Measurements from ENCODE around the gene METTL6. TPM values are rescaled to one million over a fixed set of nuclear protein-coding genes. Genes with fewer than 3 reads are reported as not detected.

METTL6 gene
- total and polyA plus RNA-seq, 2 donors (not counting 1 experiment from before 2014, with no cell fraction given) = 7.6 to 23.9 TPM

DNA sequence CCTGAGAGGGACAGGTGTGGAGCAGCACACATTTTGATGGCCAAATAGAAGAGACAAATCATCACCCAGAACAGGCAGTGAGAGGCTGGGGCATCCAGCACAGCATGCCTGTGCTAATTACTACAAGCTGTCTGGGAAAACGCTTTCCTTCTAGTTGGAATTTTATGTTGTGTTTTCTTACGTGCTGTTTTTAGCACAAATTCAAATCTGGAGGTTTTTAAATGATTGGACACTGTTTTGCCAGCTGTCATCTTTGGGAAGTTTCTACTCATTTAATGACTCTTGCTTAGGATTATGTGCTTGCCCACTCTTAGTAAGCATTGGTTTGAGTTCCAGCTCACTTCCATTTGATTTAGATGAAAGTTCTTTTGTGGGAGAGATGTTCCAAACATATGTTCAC, 43.5 kb upstream of the METTL6 start:
- Histone ChIP-seq H3K4me2 (replicated peaks; ENCODE audit: low read depth, low read length, poor library complexity, severe bottlenecking) (no peak overlapping the region), H3K27me3 (replicated peaks in 1 of 4; ENCODE audit: control extremely low read depth in 1 of 4, control insufficient read depth in 3 of 4, insufficient read depth in 4 of 4, low read length in 3 of 4) (no peaks in the 10 kb centered on the region), H3K4me3 (ENCODE audit: control extremely low read depth in 1 of 5, extremely low read depth in 1 of 5, insufficient read depth in 1 of 5, low read depth in 2 of 5, low read length in 4 of 5) (no peak overlapping the region), H4K20me1 (ENCODE audit: control insufficient read depth, insufficient read depth, low read length, poor library complexity, severe bottlenecking) (no peaks in the 10 kb centered on the region), H3K9me3 (ENCODE audit: control extremely low read depth in 1 of 3, control insufficient read depth in 2 of 3, insufficient read depth in 1 of 3, low read length in 2 of 3) (no peaks in the 10 kb centered on the region), H3K27ac (ENCODE audit: low read length in 2 of 2) (no peak overlapping the region), H3K79me2 (ENCODE audit: control insufficient read depth, insufficient read depth, low read length) (no peaks in the 10 kb centered on the region), H3K36me3 (replicated peaks in 1 of 2; ENCODE audit: control extremely low read depth in 1 of 2, control insufficient read depth in 1 of 2, extremely low read depth in 1 of 2, insufficient read depth in 2 of 2, low read length in 1 of 2) (no peaks in the 10 kb centered on the region), H3K4me1 (ENCODE audit: control insufficient read depth in 2 of 2, insufficient read depth in 2 of 2, low read length in 2 of 2) (no peaks in the 10 kb centered on the region), H2AFZ (ENCODE audit: insufficient read depth, low read depth, low read length, poor library complexity, severe bottlenecking) (no peak overlapping the region), H3K9ac (ENCODE audit: low read length) (no peak overlapping the region)
- ChIA-PET CTCF (interaction anchor here (0.7 to 1.1 kb wide), 2 partner anchors 265 to 268 kb away, joined by 3 read pairs; partner anchors contain the start of gene CAPN7), POLR2A (no interaction called here)
- 65% methylated on average over 2 of the region's 2 CpGs for WGBS (ENCODE audit: insufficient coverage)
- ATAC-seq (ENCODE audit: low read depth) = no peak
- Mint-ChIP-seq H3K4me3 (no peak overlapping the region), H3K27me3 (no peaks in the 10 kb centered on the region), H3K9me3 (ENCODE audit: insufficient read depth) (no peaks in the 10 kb centered on the region), H3K4me1 (no peaks in the 10 kb centered on the region), H3K27ac (no peak overlapping the region)
- no peak for TF ChIP-seq EZH2 (IDR thresholded peaks at IDR 0.05; ENCODE audit: borderline replicate concordance, insufficient read depth, low read depth, low read length, poor library complexity, severe bottlenecking)
- TF ChIP-seq, protein P1, sequence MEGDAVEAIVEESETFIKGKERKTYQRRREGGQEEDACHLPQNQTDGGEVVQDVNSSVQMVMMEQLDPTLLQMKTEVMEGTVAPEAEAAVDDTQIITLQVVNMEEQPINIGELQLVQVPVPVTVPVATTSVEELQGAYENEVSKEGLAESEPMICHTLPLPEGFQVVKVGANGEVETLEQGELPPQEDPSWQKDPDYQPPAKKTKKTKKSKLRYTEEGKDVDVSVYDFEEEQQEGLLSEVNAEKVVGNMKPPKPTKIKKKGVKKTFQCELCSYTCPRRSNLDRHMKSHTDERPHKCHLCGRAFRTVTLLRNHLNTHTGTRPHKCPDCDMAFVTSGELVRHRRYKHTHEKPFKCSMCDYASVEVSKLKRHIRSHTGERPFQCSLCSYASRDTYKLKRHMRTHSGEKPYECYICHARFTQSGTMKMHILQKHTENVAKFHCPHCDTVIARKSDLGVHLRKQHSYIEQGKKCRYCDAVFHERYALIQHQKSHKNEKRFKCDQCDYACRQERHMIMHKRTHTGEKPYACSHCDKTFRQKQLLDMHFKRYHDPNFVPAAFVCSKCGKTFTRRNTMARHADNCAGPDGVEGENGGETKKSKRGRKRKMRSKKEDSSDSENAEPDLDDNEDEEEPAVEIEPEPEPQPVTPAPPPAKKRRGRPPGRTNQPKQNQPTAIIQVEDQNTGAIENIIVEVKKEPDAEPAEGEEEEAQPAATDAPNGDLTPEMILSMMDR (IDR thresholded peaks at IDR 0.05) = no peak
- intact Hi-C loops (cut with micrococcal nuclease) = no loop called here
- DNase-seq = no peak

DNA sequence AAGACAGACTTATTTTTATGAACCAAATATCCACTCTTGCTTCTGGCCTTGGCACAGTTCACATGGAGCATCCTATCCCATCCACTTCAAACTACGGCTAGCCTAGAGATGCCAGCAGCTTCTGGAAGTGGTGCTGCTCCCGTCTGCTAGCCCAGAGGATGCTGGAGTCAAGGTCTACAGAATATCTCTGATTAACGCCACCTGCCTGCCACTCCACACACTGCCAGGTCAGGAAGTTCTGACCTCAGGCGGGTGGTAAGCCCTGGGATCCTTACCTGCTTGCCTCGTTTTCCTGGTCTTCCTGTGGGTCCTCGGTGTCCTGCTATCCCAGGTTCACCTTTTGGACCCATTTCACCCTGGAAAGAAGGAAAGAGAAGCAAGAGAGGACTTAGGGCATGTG, 42.9 kb upstream of the METTL6 start:
- no peaks in the 10 kb centered on the region for H3K9me3 Mint-ChIP-seq (ENCODE audit: insufficient read depth)
- H3K4me3 Mint-ChIP-seq = no peak overlapping the region
- no peaks in the 10 kb centered on the region for H3K27me3 Mint-ChIP-seq
- CTCF ChIA-PET = interaction anchor here (1.7 kb wide), 1 partner anchor 268 kb away, joined by 5 read pairs; no protein-coding TSS in a partner anchor
- no peaks in the 10 kb centered on the region for H3K79me2 ChIP-seq (ENCODE audit: control insufficient read depth, insufficient read depth, low read length)
- DNase-seq = no peak
- ATAC-seq (ENCODE audit: low read depth) = no peak
- H3K4me2 ChIP-seq (replicated peaks; ENCODE audit: low read depth, low read length, poor library complexity, severe bottlenecking) = no peak overlapping the region
- no peaks in the 10 kb centered on the region for H3K4me1 ChIP-seq (ENCODE audit: control insufficient read depth in 2 of 2, insufficient read depth in 2 of 2, low read length in 2 of 2)
- no peak overlapping the region for H3K4me3 ChIP-seq (ENCODE audit: control extremely low read depth in 1 of 5, extremely low read depth in 1 of 5, insufficient read depth in 1 of 5, low read depth in 2 of 5, low read length in 4 of 5)
- no peaks in the 10 kb centered on the region for H3K27me3 ChIP-seq (replicated peaks in 1 of 4; ENCODE audit: control extremely low read depth in 1 of 4, control insufficient read depth in 3 of 4, insufficient read depth in 4 of 4, low read length in 3 of 4)
- H3K9ac ChIP-seq (ENCODE audit: low read length) = no peak overlapping the region
- H2AFZ ChIP-seq (ENCODE audit: insufficient read depth, low read depth, low read length, poor library complexity, severe bottlenecking) = no peak overlapping the region
- POLR2A ChIA-PET = no interaction called here
- H3K36me3 ChIP-seq (replicated peaks in 1 of 2; ENCODE audit: control extremely low read depth in 1 of 2, control insufficient read depth in 1 of 2, extremely low read depth in 1 of 2, insufficient read depth in 2 of 2, low read length in 1 of 2) = no peaks in the 10 kb centered on the region
- TF ChIP-seq, protein P1 (IDR thresholded peaks at IDR 0.05) = no peak
- 81% methylated on average over 6 of the region's 6 CpGs for WGBS (ENCODE audit: insufficient coverage)
- no peaks in the 10 kb centered on the region for H3K4me1 Mint-ChIP-seq
- intact Hi-C loops (cut with micrococcal nuclease) = no loop called here
- H4K20me1 ChIP-seq (ENCODE audit: control insufficient read depth, insufficient read depth, low read length, poor library complexity, severe bottlenecking) = no peaks in the 10 kb centered on the region
- no peaks in the 10 kb centered on the region for H3K9me3 ChIP-seq (ENCODE audit: control extremely low read depth in 1 of 3, control insufficient read depth in 2 of 3, insufficient read depth in 1 of 3, low read length in 2 of 3)
- no peak overlapping the region for H3K27ac ChIP-seq (ENCODE audit: low read length in 2 of 2)
- no peak overlapping the region for H3K27ac Mint-ChIP-seq

All from B cell (primary cell).